Activated CD4-positive, alpha-beta T cell treated with anti-CD3 and anti-CD28 coated beads, Interleukin-2, amount 50 U/mL, for 24 hours (primary cell): Measurements from ENCODE around the gene CCDC112.
"Not testable (repeated sequence)": the region's sequence is repeated elsewhere in the genome, so short reads cannot be mapped to it uniquely, and the experiment has no call there.

ENCODE experiments used
- DNase-seq, 2 donors: peaks; one replicate each; pipeline ENCODE4 v3.0.0-alpha.2; 2020; ENCODE audit warnings: low read depth in 1 of 2, low spot score in 1 of 2

The CCDC112 gene

DNA sequence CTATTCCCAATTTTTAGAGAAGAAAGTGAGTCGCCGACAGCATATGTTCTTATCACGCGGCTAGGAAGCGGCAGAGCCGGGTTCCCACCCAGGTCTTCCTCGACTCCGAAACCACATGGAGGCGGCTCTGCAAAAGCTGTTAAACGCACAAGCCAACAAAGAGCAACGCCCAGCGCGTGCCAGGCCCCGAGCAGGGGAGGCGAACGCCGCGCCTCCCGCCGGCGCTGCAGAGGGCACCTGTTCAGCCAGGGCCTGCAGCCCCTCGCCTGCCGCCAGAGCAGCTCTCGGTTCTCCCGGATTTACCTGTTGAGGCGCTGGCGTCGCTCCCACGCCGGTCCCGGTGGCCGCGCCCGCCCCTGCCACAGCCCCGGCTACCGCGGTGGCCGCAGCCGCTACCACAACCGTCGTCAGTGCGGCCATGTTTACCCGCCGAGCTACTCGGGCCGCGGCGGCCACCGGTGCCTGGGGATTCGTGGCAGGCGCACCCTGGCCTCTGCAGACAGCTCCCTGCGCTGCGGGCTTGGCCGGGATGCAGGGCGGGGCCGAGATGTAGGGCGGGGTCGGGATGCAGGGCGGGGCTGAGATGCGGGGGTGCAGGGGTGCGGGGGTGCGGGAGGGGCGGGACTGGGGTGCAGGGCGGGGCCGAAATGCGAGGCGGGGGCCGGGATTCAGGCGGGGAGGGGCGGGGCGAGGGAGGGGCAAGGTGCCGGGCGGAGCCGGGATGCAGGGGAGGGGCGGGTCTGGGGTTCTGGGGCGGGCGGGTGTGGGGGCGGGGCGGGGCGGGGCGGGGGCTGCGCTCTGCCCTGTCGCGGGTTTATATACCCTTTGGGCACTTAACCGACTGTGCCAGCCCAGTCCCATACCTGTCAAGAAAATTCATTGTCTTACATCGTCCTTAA is at the start of gene CCDC112:
Gene CCDC112, minus strand, starts transcription at position 531 of the 899 bp plus-strand sequence. Its CDS starts 111 bp downstream, at position 420.
- peak; percentile 53 to 63 for DNase-seq

GRCh38 chr5:115345344-115345743 is 48.9 kb upstream of the CCDC112 start:
- DNase-seq, result no peak

DNA sequence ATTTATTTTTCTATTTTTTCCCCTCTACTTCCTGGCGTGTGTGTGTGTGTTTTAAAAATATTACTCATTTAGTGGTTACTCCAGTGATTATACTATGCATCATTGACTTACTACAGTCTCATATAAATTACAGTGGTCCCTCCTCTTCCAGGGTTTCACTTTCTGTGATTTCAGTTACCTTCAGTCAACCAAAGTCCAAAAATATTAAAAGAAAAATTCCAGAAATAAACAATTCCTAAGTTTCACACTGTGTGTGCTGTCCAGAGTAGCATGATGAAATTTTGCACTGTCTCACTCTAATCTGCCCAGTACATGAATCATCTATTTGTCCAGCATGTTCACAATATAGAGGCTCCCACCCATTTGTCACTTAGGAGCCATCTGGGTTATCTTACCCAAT is 47.4 kb upstream of the CCDC112 start:
- DNase-seq, result no peak

DNA sequence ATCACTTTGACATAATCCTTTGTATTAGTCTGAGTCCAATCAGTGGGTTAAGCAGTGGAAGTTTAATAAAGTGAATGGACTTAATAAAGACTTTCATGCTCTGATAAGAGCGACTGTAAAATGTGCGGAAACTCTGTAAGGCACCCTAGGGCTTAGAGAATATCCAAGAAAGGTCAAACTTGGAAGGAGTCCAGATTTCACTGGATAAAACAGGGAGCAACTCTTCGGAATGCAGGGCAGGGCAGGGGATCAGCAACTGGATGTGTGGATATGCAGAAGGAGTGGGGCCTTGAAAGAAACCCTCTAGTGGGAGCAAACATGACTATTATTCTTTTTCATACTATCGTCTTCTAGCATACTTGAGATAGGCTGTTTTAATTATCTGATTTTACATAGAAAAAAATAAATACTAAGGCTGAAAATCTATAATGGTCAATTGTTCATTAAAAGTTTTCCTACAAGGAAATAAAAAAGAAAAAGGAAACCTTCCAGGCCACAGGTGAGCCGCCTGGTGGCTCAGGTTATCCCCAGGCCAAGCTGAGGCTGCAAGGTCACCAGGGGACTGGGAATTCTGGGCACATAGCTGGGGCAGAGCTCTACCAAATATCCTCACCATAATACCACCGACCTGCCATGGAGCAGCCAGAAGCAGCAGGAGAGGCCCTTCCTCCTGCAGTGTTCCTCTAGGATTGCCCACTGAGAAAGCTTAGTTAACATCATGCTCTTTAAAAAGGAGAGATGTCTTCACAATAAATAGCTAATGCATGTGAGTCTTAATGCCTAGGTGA is 46.3 kb upstream of the CCDC112 start:
- no peak for DNase-seq

GRCh38 chr5:115341745-115342144 is 45.3 kb upstream of the CCDC112 start:
- DNase-seq, result no peak

GRCh38 chr5:115338851-115339250 is 42.4 kb upstream of the CCDC112 start:
- DNase-seq, result no peak

- no peak for DNase-seq
These were observed 41.4 kb upstream of the CCDC112 start for GRCh38 chr5:115337882-115338281.

DNA sequence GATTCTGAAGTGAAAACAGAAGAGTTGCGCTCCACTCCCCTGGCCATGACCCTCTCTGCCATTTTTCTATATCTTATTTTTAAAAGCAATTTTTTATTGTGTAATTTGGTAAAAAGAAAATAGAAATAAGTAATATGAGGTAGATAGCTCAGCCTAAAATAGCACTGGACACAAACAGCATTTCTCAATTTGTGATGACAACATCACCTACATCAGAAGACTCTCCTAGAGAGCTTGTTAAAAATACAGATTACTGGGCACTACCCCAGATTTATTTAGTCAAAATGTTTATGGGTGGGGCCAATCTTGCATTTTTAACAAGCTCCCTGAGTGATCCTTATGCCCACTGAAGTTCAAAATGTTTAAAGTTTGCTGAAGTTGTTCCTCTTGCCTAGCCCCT is 40.5 kb upstream of the CCDC112 start:
- no peak for DNase-seq

- DNase-seq, result no peak
These were observed 39.8 kb upstream of the CCDC112 start for GRCh38 chr5:115336201-115336720.

DNA sequence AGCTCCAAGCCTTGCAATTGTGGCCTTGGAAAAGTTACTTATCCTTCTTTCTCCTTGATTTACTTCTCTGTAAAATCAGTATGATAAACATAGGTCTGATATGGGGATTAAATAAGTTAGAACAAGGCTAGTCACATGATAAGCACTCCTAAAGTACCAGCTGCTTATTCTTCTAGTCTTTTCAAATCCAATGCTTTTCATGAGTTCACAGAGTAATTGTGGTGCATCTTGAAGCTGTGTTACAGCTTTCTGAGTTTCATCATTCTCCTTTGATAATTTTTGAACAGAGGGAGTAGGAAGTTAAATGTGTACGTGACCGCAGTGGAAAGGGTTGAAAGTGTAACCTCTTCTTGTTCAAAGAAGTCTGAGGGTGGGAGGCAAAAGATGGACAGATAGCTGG is 38.8 kb upstream of the CCDC112 start:
- no peak for DNase-seq

DNA sequence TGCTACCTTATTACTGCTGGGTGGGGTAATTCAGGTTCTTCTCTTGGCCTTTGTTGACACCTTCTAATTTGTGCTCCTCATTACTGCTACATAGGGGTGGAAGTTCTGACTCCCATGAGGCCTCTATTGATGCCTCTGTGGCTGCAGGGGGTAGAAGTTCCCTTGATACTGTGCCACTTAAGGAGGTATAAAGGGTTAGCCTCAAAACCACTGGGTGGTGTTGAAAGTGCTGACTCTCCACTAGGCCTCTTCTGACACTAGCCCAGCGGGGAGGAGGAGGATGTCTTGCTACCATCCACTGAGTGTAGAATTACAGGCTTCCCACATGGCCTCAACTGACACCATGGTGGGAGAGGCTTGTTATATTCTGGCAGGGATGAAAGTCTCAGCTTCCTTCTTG is 36.7 kb upstream of the CCDC112 start:
- no peak for DNase-seq

- no peak for DNase-seq
These were observed 34.4 kb upstream of the CCDC112 start for GRCh38 chr5:115330830-115331229.

DNA sequence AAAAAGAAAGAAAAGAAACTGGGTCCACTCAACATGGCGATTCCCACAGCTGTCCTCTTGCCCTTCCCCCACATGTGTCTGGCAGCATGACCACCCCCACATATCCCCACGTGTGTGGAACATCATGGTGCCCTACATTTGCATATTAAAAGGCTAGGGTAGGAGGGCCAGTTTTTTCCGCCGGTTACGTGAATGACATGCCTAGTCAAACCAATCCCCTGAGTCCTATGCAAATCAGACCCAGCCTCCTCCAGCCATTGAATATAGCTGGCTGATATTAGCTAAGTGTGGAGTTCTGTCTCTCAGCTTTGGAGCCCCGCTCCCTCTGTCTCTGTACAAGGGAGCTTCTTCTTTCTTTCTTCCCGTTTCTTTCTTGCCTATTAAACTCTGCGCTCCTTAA is 33.0 kb upstream of the CCDC112 start:
- no peak for DNase-seq

DNA sequence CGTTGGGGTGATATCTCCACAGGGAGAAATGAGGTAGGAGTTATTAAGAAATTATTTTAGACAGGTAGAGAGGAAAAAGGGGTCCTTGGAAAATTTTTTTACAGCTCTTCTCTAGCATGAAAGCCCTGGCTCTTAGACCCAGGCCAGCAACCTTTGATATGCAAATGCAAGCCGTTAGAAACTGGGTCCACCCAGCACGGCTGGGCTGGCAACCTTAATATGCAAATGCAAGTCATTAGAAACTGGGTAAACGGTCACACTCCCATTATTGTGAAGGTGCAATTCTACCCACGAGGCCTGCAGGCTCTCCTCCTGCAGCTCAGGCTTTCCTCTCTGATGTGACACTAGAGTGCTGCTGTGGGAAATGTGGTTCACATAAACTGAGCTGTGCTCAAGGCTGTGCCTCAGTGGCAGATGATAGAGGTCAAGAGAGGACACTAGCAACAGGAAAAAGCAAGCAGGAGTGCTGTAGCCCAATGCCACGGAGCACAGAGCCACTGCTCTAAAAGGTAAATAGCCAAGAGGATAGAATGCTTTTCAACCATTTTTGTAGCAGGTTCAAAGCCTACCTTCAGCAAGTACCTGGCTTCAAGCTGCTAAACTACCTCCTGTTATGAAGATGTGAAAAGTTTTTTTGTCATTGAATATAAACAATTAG is 32.3 kb upstream of the CCDC112 start:
- DNase-seq, result not testable (repeated sequence)

DNA sequence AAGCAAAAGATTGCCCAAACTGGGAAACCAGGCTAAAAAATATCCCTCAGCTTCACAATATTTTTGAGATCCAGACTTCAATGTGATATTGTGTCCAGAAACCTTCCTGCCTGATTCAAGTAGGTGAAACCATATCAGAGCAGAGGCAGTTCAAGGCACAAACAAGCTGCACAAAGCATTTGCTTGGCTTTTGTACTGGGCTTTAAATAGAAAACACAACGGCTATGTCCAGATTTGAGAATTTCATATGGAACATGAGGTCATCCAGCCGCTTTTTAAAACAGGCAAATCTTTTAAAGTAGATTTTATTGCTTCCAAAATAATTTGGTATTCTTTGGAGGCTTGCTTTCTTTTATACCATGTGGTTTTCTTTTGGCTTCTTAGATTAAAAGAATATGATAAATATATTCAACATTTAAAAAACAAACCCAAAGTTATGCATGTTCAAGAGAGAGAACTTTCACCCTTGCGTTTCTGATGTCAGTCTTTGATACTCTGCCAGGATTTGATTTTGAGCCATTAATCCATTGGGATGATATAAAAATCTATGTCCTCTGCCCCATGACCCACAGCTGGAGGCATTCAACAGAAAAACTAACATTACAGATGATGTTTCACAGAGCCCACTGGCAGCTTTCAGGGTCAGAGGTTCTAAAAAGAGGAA is 29.0 kb upstream of the CCDC112 start:
- no peak for DNase-seq

DNA sequence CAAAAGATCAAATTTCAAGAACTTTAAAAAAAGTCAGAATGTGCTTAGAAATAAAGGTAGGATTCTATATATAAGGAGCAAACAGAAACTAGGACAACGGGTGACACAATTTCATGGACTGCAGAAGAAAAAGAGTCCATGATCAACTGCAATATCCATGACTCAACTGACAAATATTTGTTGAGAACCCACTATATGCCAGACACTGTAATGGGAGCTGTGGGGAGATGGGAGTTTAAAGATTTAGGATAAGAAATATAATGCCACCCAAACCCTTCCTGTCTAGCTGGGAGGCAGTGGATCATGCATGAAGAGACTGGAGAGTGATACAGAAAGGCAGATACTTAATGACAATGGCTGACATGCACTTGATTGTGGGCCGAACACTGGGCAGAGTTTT is 27.6 kb upstream of the CCDC112 start:
- DNase-seq, result no peak

DNA sequence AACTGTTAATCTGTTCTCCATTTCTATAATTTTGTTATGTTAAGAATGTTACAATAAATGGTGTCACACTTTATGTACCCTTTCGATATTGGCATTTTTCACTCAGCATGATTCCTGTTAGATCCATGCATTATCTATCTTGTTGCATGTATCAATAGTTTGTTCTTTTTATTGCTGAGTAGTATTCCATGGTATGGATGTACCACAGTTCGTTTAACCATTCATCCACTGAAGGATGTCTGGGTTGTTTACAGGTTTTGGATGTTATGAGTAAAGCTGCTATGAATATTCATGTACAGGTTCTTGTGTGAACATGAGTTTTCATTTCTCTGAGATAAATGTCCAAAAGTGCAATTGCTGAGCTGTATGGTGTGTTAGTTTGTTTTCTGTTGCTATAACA is 26.3 kb upstream of the CCDC112 start:
- DNase-seq, result no peak

GRCh38 chr5:115321309-115321708 is 24.9 kb upstream of the CCDC112 start:
- DNase-seq, result no peak

- no peak for DNase-seq
These were observed 24.1 kb upstream of the CCDC112 start for GRCh38 chr5:115320515-115320914.

DNA sequence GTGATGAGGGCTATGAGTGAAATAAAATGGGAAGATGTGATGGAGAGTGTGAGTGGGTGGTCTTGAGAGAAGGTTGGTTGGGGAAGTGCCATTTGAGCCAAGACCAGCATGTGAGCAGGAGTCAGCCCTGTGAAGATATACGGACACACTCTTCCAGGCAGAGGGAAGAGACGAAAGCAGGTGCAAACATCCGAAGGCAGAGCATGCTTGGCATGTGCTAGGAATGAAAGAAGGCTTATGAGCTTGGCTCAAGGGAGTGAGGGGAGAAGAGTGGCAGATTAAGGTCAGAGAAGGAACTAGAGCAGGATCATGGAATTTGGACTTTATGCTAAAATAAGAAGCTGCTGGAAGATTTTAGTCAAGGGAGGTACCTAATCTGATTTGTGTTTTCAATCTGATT is 23.6 kb upstream of the CCDC112 start:
- DNase-seq, result no peak

- DNase-seq, result no peak
These were observed 22.6 kb upstream of the CCDC112 start for GRCh38 chr5:115319007-115319406.
